ENCODE measurements around the gene PITPNM3.

DNA sequence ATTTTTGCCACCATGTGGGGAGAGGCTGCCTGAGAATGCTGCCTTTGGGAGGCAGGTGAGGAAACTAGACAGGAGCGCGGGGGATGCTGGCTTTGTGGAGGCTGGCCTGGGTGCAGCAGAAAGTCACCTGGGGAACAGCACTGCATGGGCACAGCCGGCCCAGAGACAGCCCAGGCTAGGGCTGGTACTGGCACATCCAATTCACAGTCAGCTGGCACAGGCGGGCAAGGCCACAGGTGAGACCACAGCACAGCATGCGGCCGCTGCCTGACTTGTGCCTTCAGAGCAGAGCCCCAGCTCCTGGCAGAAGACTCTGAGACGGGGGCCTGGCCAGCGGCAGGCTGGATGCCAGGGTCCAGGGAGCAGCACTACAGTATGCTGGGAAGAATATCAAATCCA lies 16.6 kb upstream of the PITPNM3 start:
- no peak for TF ChIP-seq CTCF (IDR thresholded peaks at IDR 0.05; ENCODE audit: poor library complexity)
- no peak for TF ChIP-seq EZH2phosphoT487 (IDR thresholded peaks at IDR 0.05; ENCODE audit: low read depth, severe bottlenecking, unreplicated experiment)

Measured in hepatocyte (in vitro differentiated cells).